Measurements from ENCODE around the gene P2RY4. TPM values are rescaled to one million over a fixed set of nuclear protein-coding genes. Genes with fewer than 3 reads are reported as not detected.

Gene P2RY4
- polyA plus RNA-seq, 3 donors: 0.36 TPM; not detected in 2

DNA sequence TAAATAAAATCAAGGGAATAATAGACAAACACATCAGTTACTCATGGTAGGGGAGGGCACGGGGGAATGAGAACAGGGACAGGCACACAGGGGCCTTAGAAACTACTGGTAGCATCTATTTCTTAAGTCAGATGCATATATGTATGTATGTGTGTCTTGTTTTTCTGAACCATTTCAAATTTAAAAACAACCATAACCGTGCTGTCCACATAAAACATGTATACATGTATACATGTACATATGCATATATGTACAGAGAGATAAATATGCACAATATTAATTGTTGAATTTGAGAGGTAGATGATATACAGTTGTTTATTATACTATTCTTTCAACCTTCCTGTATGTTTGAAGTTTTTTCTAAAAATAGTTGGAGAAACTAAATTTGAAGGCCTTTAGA, 33.3 kb downstream of the P2RY4 start:
- peaks cover 0 to 1% (median 0%) of the 10 kb centered on the region in 7 donors for H3K9me3 Mint-ChIP-seq
- H3K27ac Mint-ChIP-seq: no peak overlapping the region
- intact Hi-C loops (cut with micrococcal nuclease): no loop called here
- no peaks in the 10 kb centered on the region for H3K36me3 Mint-ChIP-seq
- WGBS (ENCODE audit: insufficient coverage): no CpG with 5 or more reads among the region's 2 CpGs
- no peaks in the 10 kb centered on the region for H3K4me1 Mint-ChIP-seq
- no peak overlapping the region for H2AFZ ChIP-seq (ENCODE audit: insufficient read depth, low read depth, low read length, poor library complexity, severe bottlenecking)
- no peak overlapping the region for H3K4me2 ChIP-seq (replicated peaks; ENCODE audit: extremely low read depth, low read length, poor library complexity, severe bottlenecking)
- DNase-seq: no peak
- no peaks in the 10 kb centered on the region for H3K79me2 ChIP-seq (ENCODE audit: insufficient read depth, low read length)
- no peak overlapping the region for H3K4me3 ChIP-seq (replicated peaks in 1 of 3; ENCODE audit: low read depth in 2 of 3, low read length in 3 of 3)
- TF ChIP-seq, protein P1, sequence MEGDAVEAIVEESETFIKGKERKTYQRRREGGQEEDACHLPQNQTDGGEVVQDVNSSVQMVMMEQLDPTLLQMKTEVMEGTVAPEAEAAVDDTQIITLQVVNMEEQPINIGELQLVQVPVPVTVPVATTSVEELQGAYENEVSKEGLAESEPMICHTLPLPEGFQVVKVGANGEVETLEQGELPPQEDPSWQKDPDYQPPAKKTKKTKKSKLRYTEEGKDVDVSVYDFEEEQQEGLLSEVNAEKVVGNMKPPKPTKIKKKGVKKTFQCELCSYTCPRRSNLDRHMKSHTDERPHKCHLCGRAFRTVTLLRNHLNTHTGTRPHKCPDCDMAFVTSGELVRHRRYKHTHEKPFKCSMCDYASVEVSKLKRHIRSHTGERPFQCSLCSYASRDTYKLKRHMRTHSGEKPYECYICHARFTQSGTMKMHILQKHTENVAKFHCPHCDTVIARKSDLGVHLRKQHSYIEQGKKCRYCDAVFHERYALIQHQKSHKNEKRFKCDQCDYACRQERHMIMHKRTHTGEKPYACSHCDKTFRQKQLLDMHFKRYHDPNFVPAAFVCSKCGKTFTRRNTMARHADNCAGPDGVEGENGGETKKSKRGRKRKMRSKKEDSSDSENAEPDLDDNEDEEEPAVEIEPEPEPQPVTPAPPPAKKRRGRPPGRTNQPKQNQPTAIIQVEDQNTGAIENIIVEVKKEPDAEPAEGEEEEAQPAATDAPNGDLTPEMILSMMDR (IDR thresholded peaks at IDR 0.05): no peak
- H3K27me3 Mint-ChIP-seq (ENCODE audit: low read depth in 3 of 3): peaks cover 0 to 4% (median 0%) of the 10 kb centered on the region in 3 donors
- H3K4me1 ChIP-seq (ENCODE audit: control insufficient read depth in 1 of 2, insufficient read depth in 2 of 2, low read length in 2 of 2): no peaks in the 10 kb centered on the region
- no peak overlapping the region for H3K27ac ChIP-seq (ENCODE audit: low read depth in 1 of 2, low read length in 2 of 2)
- H3K36me3 ChIP-seq (replicated peaks in 1 of 2; ENCODE audit: control insufficient read depth in 1 of 2, insufficient read depth in 2 of 2, low read length in 2 of 2): no peaks in the 10 kb centered on the region
- no peaks in the 10 kb centered on the region for H3K9me3 ChIP-seq (replicated peaks in 1 of 2; ENCODE audit: control insufficient read depth in 1 of 2, insufficient read depth in 1 of 2, low read length in 2 of 2)
- H3K4me3 Mint-ChIP-seq: no peak overlapping the region
- no peaks in the 10 kb centered on the region for H4K20me1 ChIP-seq (ENCODE audit: insufficient read depth, low read length)
- no peak overlapping the region for H3K9ac ChIP-seq (ENCODE audit: insufficient read depth, low read length, poor library complexity, severe bottlenecking)
- no peaks in the 10 kb centered on the region for H3K27me3 ChIP-seq (ENCODE audit: control insufficient read depth in 2 of 2, insufficient read depth in 2 of 2, low read length in 2 of 2)

- no peak for DNase-seq
- intact Hi-C loops (cut with micrococcal nuclease): no loop called here
- TF ChIP-seq, protein P1 (IDR thresholded peaks at IDR 0.05): no peak
- H3K36me3 Mint-ChIP-seq: no peaks in the 10 kb centered on the region
- no peaks in the 10 kb centered on the region for H3K79me2 ChIP-seq (ENCODE audit: insufficient read depth, low read length)
- no peak overlapping the region for H3K4me3 Mint-ChIP-seq
- no peak overlapping the region for H3K27ac Mint-ChIP-seq
- H3K9me3 Mint-ChIP-seq: peaks cover 0 to 1% (median 0%) of the 10 kb centered on the region in 7 donors
- H4K20me1 ChIP-seq (ENCODE audit: insufficient read depth, low read length): no peaks in the 10 kb centered on the region
- no peaks in the 10 kb centered on the region for H3K9me3 ChIP-seq (replicated peaks in 1 of 2; ENCODE audit: control insufficient read depth in 1 of 2, insufficient read depth in 1 of 2, low read length in 2 of 2)
- peaks cover 0 to 4% (median 0%) of the 10 kb centered on the region in 3 donors for H3K27me3 Mint-ChIP-seq (ENCODE audit: low read depth in 3 of 3)
- H2AFZ ChIP-seq (ENCODE audit: insufficient read depth, low read depth, low read length, poor library complexity, severe bottlenecking): no peak overlapping the region
- no peaks in the 10 kb centered on the region for H3K4me1 ChIP-seq (ENCODE audit: control insufficient read depth in 1 of 2, insufficient read depth in 2 of 2, low read length in 2 of 2)
- no peak overlapping the region for H3K4me3 ChIP-seq (replicated peaks in 1 of 3; ENCODE audit: low read depth in 2 of 3, low read length in 3 of 3)
- no peaks in the 10 kb centered on the region for H3K36me3 ChIP-seq (replicated peaks in 1 of 2; ENCODE audit: control insufficient read depth in 1 of 2, insufficient read depth in 2 of 2, low read length in 2 of 2)
- no peak overlapping the region for H3K4me2 ChIP-seq (replicated peaks; ENCODE audit: extremely low read depth, low read length, poor library complexity, severe bottlenecking)
- H3K27ac ChIP-seq (ENCODE audit: low read depth in 1 of 2, low read length in 2 of 2): no peak overlapping the region
- no peaks in the 10 kb centered on the region for H3K27me3 ChIP-seq (ENCODE audit: control insufficient read depth in 2 of 2, insufficient read depth in 2 of 2, low read length in 2 of 2)
- H3K4me1 Mint-ChIP-seq: no peaks in the 10 kb centered on the region
- H3K9ac ChIP-seq (ENCODE audit: insufficient read depth, low read length, poor library complexity, severe bottlenecking): no peak overlapping the region
These were observed 34.0 kb downstream of the P2RY4 start for GRCh38 chrX:70226048-70226447.

Data from CD14-positive monocyte (primary cell).